ENCODE data around the gene CREBL2.
"Not testable (repeated sequence)": the region's sequence is repeated elsewhere in the genome, so short reads cannot be mapped to it uniquely, and the experiment has no call there.

The CREBL2 gene

GRCh38 chr12:12598864-12599263 lies 12.8 kb upstream of the CREBL2 start:
- DNase-seq (ENCODE audit: low read depth in 2 of 2): no peak

GRCh38 chr12:12599750-12600643 lies 11.7 kb upstream of the CREBL2 start:
- DNase-seq (ENCODE audit: low read depth in 2 of 2): no peak

- no peak for DNase-seq (ENCODE audit: low read depth in 2 of 2)
Observed at GRCh38 chr12:12600659-12601058, 11.0 kb upstream of the CREBL2 start.

- DNase-seq (ENCODE audit: low read depth in 2 of 2): no peak
Observed at GRCh38 chr12:12604740-12605139, 6.9 kb upstream of the CREBL2 start.

GRCh38 chr12:12606781-12607589 lies 4.7 kb upstream of the CREBL2 start:
- no peak for DNase-seq (ENCODE audit: low read depth in 2 of 2)

GRCh38 chr12:12608557-12608957 lies 3.1 kb upstream of the CREBL2 start:
- DNase-seq (ENCODE audit: low read depth in 2 of 2): no peak

- DNase-seq (ENCODE audit: low read depth in 2 of 2): no peak
Observed at GRCh38 chr12:12609692-12610091, 2.0 kb upstream of the CREBL2 start.

GRCh38 chr12:12610711-12611110 lies 965 bp upstream of the CREBL2 start:
- no peak for DNase-seq (ENCODE audit: low read depth in 2 of 2)

GRCh38 chr12:12612358-12612757 lies 682 bp downstream of the CREBL2 start:
- no peak for DNase-seq (ENCODE audit: low read depth in 2 of 2)

GRCh38 chr12:12613344-12613743 lies 1.7 kb downstream of the CREBL2 start:
- no peak for DNase-seq (ENCODE audit: low read depth in 2 of 2)

- DNase-seq (ENCODE audit: low read depth in 2 of 2): no peak
Observed at GRCh38 chr12:12614342-12614741, 2.7 kb downstream of the CREBL2 start.

GRCh38 chr12:12616512-12617310 lies 5.0 kb downstream of the CREBL2 start:
- DNase-seq (ENCODE audit: low read depth in 2 of 2): no peak

GRCh38 chr12:12618064-12618463 lies 6.4 kb downstream of the CREBL2 start:
- DNase-seq (ENCODE audit: low read depth in 2 of 2): not testable (repeated sequence)

GRCh38 chr12:12620730-12621315 lies 9.1 kb downstream of the CREBL2 start:
- no peak for DNase-seq (ENCODE audit: low read depth in 2 of 2)

GRCh38 chr12:12622418-12622817 lies 10.7 kb downstream of the CREBL2 start:
- DNase-seq (ENCODE audit: low read depth in 2 of 2): no peak

GRCh38 chr12:12624498-12624992 lies 12.9 kb downstream of the CREBL2 start:
- no peak for DNase-seq (ENCODE audit: low read depth in 2 of 2)

- DNase-seq (ENCODE audit: low read depth in 2 of 2): no peak
Observed at GRCh38 chr12:12626471-12626870, 14.8 kb downstream of the CREBL2 start.

- no peak for DNase-seq (ENCODE audit: low read depth in 2 of 2)
Observed at GRCh38 chr12:12627308-12627827, 15.7 kb downstream of the CREBL2 start.

GRCh38 chr12:12628013-12628412 lies 16.3 kb downstream of the CREBL2 start:
- no peak for DNase-seq (ENCODE audit: low read depth in 2 of 2)

GRCh38 chr12:12630850-12631249 lies 19.2 kb downstream of the CREBL2 start:
- no peak for DNase-seq (ENCODE audit: low read depth in 2 of 2)

GRCh38 chr12:12635651-12636050 lies 24.0 kb downstream of the CREBL2 start:
- DNase-seq (ENCODE audit: low read depth in 2 of 2): no peak

Data from stimulated activated CD4-positive, alpha-beta T cell treated with anti-CD3 and anti-CD28 coated beads, Interleukin-1b, Interleukin-23, amount 100 ng/mL, for 1 hour (primary cell).